Erythroblast (primary cell): ENCODE results near the gene UNK.

Experiments
- GATA1 ChIP-seq: IDR thresholded peaks from 2 replicates; pipeline ENCODE4 v1.6.1; 2011; ENCODE audit warnings: low read depth, mild to moderate bottlenecking, control low read depth, low read length, moderate library complexity
- POLR2A ChIP-seq: IDR thresholded peaks from 2 replicates; pipeline ENCODE4 v1.6.1; 2011; ENCODE audit warnings: mild to moderate bottlenecking, low read length

DNA sequence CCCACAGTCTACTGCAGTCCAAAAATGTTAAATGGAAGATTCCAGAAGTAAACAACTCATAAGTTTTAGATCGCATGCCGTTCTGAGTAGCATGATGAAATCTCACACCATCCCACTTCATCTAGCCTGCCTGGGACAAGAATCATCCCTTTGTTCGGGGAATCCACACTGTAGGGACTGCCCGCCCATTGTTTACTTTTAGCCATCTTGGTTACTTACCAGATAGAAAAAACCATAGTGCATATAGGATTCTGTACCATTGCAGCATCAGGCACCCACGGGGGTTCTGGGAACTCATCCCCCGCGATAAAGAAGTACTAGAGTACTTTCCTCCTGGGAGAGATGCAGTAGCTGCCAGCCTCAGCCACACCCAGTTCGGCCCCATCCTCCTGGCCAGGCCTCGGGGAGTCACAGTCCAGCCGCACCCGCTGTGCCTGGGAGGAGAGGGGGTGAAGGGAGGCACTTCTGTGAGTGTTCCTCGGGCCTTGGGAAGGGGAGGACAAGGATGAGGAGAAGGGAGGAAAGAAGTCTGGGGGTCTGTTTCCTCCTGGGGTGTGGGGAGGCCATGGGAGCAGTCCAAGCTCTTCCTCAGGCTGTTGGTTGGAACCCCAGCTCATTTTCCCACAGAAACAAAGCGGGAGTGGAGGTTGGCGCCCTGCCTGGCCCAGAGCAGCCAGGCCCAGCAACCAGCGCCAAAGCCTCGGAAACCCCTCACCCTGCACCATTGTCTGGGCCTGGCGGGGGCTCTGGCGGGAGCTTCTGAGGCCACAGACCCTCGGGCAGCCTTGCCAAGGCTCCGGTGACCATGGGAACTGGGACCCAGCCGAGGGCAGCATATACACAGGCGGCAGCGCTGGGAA lies 84.9 kb downstream of the UNK start:
- no peak for TF ChIP-seq POLR2A
- no peak for TF ChIP-seq GATA1
